GM21381 (cell line): ENCODE measurements around the gene C20orf144.
A peak's percentile ranks its signal among the peaks of the same experiment; 100 is the strongest.

Source experiments
- ATAC-seq: cut with Tn5 transposase; IDR thresholded peaks from one replicate; pipeline ENCODE4 v1.9.1; 2021; ENCODE audit warnings: mild to moderate bottlenecking, moderate library complexity; ENCODE audit not compliant: unreplicated experiment

The C20orf144 gene

DNA sequence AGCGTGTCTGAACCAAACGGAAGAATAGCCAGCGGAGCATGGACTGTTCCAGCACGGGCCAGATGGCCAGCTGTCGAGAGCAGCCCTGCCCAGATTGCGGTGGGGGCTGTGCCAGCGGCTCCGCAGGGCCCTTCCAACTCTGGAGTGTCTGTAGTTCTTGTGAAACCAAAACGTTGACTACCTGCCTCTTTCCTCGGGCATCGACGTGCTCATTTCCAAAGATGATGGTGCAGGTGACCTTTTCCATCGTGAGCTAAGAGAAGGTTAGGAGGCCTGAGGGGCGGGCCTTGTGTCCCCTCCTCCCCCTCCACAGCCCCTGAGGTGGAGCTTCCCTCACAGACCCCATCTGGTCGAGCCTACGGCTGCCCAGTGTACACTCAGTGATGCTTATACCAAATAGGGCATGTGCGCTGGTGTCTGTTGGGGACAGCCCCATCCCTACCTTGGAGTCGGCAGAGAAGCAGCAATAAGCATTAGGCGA is 12.9 kb upstream of the C20orf144 start:
- no peak for ATAC-seq

DNA sequence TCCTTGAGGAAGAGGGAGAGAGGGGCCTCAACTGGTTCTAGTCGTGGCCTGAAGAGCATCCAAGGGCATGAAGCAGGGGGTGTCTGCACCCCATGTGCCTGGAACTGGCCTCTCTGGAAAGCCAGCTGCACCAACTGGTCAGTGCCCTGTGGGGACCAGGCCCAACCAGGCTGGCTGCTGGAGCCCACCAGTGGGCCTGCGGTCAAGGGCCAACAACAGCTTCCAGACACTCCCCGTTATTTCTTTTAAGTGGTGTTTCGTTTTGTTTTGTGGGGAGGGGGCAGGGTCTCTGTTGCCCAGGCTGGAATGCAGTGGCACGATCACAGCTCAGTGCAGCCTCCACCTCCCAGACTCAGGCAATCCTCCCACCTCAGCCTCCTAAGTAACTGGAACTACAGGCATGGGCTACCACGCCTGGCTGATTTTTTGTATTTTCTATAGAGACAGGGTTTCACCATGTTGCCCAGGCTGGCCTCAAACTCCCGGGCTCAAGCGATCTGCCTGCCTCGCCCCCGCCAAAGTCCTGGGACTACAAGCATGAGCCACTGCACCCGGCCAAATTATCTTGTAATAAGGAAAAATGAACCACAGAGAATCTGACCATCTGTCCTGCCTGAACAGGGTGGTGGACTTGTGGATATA is 11.9 kb upstream of the C20orf144 start:
- ATAC-seq, result no peak

DNA sequence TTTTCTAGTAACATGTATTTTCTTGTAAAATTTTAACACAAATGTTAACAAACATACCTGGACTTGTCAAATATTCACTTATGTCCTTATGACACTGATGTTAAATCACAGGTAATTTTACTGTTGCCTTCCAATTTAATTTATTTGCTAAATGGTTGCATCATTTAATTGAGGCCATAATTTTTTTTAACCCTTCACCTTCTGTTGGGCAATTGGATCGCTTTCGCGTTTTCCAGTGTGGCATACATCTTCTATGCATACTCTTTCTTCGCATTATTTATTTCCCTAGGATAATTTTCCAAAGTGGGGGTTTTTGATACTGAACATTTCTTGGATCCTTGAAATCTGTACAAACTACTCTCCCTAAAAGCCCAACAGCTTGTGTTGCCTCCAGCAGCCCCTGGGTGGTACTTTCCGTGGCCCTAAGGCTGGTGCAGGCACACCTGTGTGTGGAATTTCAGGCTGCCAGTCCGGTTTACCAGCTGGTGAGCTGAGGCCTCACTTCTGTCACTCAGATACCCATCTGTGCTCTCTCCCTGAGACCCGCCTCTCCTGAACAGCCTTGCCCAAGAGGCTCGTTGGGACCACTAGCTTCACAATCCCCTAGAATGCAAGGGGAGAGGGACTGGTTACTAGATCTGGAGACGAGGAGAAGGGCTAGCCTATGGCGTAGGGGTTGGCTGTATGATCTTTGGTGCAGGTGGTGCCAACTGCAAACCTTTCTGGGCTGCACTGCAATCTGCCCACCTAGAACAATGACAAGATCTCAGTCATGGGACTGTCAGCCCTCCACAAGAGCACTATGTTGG is 11.2 kb upstream of the C20orf144 start:
- no peak for ATAC-seq

DNA sequence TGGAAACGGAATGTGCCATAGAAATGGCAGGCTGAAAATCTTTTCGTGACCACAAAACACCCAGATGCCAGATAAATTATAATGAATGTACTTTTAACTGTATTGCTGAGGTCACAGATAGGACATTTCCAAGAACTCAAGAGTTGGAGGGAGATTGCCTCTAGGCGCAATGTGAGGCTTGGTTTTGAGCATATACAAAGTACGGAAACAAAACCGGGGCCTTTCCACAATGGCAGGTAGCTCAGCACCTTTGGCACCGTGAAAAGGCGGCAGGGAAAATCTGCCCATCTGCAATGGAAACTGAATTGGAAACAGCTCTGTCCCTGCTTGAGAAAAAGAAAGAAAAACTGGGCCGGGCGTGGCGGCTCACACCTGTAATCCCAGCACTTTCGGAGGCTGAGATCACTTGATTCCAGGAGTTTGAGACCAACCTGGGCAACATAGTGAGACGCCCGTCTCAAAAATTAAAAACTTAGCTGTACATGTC is 10.5 kb upstream of the C20orf144 start:
- ATAC-seq, result no peak

DNA sequence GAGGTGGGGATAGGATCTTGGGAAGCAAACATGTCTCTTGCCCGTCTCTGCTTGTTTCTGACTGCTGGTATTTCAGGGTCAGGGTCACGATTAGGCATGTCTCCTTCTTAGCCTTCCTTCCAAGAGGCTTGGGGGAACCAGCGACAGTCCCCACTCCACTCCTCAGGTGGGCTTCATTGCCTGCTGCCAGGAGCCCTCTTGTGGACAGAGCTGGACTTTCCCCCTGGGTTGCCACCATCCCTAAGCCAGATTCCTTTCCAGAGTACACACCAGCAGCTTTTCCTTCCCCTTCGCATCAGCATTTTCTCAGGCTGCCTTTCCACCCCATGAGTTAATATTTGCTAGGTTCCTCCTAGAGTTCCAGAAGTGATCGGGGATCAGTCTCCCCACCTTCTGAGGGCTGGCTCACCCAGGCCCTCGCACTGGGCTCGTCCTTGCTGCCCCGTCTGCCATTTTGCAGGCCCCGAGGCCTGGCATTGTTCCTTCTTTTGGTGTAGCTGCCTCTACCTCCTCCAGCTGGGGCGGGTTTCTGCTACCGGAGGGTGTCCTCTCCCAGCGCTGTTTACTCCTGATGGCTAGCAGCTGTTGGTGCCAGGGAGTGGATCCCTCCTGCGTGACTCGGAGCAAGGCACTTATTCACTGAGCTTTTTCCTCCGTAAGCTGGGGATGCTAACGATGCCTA is 8.8 kb upstream of the C20orf144 start:
- no peak for ATAC-seq

DNA sequence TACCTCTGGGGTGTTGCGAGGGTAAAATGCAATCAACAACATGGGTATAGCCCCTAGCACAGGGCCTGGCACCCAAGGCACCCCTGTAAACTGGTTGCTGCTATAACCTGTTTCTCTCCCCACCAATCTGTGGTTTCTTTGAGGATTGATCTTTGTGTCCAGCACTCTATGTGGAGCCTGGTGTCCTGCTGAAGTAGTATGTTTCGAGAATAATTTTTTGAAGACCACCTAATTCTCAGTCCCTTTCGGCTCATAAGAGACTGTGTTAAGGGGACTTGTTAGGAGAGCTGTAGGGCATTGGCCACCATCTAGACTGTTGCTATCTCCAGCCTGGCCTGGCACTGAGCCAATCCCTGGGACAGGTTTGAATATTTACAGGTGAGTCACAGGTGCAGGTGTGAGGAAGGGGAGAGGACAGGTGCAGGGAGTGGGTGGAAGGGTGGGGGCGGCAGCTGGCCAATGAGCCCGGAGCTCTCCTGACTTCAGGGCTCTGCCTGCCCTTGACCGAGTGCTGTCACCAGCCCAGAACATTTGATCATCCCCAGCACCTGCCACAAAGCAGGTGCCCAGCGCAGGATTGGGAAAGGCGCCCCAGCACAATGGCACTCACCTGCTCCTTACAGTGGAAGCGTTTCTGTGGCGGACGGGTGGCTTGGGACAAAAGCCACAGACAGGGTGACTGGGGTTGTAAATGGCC is 8.1 kb upstream of the C20orf144 start:
- ATAC-seq, result no peak

DNA sequence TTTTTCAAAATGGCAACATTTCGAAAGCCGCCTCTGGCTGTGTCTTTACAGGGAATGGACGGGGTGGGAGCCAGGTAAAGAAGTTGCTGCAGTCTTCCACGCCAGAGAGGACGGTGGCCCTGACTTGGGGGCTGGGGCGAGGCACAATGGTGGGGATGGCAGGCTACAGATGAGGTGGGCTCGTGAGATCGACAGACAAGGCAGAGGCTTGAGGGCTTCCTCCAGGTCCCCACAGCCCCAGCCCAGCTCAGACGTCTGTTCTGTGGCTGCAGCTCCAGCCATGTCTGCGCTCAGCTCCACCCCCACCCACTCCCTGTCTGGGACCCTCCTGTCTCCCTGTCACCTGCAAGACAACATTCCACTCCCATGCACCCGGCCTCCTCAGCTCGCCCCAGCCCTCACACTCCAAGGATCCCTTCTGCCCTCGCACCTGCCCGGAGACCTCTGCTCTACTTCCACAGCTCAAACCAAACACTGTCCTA is 7.4 kb upstream of the C20orf144 start:
- no peak for ATAC-seq

DNA sequence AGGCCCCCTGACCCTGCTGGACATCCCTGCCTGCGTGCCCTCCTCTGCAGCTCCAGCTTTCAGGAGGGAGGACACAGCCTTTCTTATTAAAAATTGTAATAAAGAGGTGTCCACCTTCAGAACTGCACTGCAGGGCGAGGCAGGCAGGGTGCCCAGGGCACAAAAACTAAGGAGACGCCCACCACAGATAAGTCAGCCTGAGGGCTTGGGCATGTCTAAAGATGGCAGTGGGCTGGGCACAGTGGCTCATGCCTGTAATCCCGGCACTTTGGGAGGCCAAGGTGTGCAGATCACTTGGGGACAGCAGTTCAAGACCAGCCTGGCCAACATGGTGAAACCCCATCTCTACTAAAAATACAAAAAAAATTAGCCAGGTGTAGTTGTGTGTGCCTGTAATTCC is 7.0 kb upstream of the C20orf144 start:
- ATAC-seq, result no peak

DNA sequence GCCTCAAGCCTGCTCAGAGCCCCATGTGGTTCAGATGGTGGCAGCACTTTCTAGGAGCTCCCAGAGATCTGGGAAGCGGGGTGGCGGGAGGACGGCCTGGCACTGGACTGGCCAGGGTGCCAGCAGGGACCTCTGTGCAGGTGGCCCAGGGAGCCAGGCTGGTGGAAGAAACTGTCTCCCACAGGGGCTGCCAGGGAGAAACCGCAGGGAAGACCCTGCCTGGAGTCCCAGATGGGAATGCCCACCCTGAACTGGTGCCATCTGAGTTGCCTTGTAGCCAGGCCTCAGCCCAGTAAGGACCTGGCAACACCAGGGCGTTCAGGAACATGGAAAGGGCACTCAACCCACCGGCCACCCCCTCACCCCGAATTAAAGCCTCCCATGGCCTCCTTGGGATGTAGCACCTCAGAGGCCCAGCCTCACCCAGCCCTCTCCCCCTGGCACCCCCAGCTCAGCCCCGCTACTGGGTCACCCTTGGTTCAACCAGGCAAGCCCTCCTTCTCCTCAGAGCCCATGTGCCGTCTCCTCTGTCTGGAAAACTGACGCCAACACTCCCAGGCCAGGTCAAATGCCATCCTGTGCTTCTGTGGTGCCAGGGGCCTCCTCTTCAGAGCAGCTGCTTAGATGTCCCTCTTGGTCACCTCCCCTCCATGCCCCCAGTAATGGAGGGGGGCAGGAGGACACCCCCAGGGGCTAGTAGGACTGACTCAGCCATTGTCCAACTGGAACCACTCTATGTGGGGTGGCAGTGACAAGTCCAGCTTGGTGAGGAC is 5.9 kb upstream of the C20orf144 start:
- ATAC-seq, result no peak

DNA sequence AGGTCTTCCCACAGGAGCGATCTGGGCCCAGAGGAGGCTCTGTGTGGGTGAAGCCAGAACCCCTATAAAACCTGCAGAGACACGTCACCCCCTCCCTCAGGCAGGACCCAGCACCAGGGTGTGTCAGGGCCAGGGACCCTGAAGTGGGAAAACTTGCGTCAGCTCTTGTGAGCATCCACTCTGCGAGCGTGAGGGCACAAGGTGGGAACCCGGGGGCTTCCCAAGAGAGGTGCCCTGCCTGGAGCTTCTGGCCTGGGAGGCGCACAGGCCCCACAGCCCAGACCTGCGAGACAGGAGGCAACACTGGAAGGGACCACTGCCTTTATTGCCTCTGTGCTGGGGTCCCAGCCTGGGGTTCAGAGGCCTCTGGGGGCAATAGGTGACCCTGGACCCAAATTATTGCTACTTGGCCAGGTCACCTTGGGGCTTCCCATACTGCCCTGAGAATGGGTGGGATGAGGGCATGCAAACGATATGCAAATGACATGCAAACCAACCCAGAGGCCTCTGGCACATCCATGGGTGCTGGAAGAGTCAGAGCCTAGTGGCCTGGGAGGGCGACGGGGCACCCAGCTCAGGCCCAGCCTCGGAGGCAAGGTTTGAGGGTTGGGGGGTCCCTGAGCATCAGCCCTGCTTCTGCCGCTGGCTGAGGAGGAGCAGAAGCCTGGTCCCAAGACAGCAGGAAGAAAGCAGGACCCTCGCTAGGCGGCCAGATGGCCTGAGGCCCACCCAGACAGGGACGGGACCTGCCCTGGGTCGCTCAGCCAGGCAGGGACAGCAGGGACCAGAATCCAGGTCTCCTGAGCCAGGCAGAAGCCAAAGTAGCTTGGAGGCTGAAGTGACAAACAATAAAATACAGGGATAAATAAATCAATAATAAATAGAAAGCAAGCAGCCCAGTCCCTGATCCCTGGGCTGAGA is 5.1 kb upstream of the C20orf144 start:
- ATAC-seq, result no peak

DNA sequence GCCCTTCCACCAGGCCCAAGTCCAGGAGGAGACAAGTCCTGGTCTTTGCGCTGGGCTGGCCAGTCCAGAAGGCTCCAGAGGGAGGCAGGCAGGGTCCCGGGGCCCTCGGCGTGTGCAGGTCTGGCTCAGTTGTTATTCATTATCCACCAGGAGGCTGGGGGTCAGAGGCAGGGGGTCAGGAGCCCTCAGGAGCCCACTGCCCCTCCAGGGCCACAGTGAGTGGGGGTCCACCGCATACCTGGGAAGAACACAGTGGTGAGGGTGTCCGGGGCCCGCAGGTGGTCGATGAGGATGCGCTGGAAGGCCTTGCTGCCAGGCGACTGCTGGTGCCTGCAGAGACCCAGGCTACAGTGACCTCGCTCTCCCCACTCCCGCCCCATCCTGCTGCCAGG is 4.4 kb upstream of the C20orf144 start:
- ATAC-seq, result no peak

DNA sequence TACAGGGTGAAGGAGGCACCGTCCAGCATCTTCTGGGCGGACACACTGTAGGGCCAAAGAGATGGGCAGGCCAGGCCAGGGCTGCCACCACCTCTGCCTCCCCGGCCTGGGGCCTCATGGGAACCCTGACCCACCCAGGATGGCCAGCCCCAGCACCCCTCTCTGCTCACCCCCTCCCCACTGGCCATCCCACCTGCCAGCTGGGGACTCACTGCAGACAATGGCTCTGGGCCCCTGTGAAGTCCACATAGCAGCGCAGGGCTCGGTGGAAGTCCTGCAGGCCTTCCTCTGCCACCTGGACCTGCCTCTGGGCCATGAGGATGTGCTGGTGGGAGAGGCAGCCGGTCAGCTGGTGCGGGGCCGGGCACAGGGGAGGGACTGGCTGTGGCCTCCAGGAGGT is 3.6 kb upstream of the C20orf144 start:
- no peak for ATAC-seq

DNA sequence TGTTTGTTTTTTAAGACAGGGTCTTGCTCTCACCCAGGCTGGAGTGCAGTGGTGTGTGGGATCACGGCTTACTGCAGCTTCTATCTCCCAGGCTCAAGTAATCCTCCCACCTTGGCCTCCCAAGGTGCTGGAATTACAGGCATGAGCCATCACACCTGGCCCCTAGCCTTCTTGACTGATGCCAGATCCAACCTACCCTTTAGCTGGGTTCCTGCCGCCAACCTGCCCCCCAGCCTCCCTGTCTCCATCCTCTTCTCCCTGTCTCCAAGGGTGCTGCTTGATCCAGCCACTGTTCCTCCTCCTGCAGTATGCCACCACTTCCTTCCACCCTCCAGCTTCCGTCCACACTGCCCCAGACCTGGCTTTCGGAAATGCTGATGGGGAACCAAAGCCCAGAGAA is 3.2 kb upstream of the C20orf144 start:
- ATAC-seq, result no peak

DNA sequence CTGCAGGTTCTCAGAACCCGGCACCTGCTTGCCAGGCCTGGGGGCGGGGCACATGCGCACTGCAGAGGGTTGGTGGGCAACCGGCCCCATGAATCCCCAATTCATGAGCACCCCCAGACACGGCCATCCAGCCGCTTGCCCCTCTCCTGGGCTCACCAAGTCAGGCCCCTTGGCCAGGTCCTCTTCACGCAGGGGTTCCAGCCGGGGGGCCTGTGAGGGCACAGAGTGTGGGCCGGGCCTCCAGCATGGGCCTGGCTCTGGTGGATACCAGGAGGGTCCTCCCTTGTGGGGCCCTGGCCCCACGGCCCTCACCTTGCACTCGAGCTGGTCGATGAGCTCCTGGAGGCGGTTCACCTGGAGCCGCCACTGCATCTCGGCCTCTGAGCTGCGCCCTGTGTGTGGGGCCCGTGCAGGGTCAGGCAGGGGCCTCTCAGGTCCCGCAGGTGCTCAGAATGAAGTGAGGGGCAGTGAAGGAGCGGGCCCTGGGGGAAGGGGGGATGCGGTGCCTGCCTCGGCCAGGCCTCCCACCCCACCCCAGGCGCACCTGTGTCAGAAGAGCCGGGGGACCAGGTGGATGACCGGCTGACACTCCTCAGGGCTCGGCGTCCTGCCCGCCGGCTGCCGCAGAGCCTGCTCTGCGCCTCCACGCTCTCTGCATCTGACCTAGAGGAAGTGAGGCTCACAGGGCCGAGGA is 2.6 kb upstream of the C20orf144 start:
- no peak for ATAC-seq

DNA sequence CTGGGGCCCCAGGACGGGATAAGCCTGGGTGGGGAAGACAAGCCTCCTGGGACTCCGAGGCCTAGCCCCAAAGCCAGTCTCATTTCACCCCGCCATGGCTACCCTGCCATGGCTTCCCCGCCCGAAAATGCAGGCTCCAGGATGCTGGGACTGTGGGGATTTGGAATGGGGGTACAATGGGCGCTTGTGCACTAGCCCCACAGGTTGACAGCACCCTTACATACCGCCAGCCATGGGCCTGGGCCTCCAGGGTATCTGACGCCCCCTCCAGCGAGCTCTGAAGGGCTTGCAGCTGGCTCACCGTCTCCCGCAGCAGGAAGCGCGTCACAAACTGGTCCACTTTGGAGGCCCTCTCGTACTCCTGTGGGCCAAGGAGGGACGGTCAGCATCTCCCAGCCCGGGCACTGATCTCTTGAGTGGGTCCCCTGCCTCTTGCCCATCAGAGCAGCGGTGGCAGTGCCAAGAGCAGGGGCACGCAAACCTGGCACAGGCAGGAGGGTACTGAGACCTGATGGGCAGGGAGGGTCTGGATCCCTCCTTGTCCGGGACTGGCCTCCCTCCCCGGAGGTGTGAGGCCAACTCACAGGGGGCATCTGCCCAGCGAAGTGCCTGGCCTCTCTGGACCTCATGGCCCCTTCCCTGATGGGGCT is 2.0 kb upstream of the C20orf144 start:
- no peak for ATAC-seq

DNA sequence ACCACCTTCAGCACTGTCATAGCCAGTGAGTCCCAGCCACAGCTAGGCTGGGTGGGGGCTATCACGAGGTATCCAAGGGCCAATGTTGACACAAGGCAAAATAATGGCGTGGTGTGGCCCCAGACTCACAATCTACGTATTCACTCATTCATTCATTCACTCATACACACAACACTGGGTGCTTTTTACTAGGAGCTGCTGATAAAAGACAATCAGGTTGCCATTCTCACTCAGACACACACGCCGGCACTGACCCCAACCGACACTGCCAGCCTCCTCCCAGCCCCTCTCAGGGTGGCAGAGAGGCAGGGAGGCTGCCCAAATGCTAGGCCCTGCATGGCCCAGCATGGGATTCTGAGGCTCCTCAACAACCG is 1.5 kb upstream of the C20orf144 start:
- no peak for ATAC-seq

DNA sequence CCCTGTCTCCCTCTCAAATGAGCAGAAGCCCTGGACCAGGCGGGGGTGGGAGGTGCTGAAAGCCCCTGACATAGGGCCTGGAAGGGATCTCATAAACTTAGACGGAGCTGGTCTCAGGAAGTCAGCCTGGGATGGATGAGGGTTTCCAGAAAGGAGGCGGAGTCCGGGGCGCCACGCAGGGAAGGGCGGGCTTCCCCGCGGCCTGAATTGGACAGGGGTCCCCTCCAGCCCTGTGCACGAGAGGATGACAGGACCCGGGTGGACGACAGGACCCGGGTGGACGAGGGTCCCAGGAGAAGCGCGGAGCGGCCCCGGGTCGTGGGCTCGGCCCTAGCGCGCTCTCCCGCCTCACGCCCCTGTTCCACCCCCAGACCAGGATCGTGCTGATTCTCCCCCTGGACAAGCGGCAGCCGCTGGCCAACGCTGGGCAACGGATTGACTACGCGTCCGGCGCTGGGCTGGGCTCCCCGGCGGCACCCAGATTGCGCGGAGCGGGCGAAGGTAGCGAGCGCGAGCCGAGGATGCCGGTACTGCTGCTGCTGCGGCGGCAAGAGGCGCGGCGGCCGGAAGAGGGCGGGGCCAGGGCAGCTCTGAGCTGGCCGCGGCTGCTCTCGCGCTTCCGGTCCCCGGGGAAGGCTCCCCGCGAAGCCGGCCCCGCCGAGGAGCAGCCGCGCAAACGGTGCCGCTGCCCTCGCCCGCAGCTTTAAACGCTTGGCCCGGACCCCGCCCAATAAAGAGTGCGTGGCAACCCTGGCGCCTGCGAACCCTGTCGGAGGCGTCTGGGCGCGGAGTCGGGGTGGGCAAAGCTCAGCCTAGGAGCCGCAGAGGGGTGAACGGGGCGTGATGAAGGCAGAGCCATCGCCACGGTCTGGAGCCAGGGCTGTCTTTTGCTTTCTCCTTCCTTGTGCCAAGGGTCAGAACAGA is 1.3 kb downstream of the C20orf144 start:
- peak; percentile 46 for ATAC-seq
